ENCODE results near the gene BAIAP3.

The BAIAP3 gene

GRCh38 chr16:1333854-1334700, 632 bp downstream of the BAIAP3 start:
- DNase-seq, result peak; percentile 52

DNA sequence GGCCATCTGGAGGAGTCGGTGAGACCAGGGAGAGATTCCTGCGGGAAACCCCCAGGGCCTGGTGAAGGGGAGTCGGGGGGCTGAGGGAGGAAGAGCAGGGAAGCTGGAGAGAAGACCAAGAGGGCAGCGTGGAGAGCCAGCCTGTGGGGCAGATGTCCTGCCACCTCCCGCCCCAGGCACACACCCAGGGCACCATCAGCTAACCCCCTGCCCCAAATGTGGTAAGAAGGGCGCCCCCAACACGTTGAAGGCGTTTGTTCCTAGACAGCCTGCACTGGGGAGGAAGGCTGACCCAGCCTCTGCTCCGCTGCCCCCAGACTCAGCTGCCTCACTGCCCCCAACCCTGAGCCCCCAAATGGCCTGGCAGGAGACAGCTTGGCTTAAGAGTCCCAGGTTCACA, 1.3 kb downstream of the BAIAP3 start:
- DNase-seq, result no peak

GRCh38 chr16:1335211-1335971, 1.9 kb downstream of the BAIAP3 start:
- DNase-seq, result peak; percentile 65

DNA sequence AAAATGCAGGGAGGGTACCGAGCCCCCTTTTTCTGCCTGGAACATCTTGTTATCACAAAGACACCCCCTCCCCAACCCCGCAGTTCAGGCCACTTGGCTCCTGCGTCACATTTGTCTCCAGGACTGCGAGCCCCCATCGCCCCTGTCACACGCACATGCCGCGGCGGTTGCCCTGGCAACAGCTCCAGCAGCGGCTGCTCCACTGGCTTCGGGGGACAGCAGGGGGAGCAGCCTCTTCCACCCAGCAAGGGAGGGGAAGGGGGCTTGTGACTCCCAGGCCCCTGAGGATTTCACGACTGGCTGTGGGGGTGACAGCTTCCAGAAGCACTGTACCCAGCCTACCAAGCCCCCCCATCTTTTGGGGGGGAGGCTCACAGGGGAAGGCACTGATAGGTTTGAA, 2.6 kb downstream of the BAIAP3 start:
- DNase-seq, result peak; percentile 56

DNA sequence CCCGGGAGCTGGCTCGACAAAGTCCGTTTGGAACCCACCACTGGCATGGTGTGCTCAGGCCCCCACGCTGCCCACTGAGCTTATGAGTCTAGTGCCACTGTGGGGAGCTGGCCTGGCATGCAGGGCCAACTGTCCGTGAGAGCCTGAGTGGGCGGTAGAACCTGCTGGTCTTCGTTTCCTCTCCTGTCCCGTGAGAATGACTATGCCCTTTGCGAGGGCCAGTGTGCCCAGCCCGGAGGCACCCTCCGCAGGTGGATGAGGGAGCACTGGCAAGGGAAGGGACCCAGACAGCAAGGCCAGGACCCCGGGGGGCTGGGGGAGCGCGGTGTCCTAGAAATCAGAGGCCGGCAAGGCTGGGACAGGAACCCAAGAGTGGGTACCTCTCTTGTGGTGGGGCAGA, 3.2 kb downstream of the BAIAP3 start:
- DNase-seq, result no peak

- peak; percentile 67 for DNase-seq
Measured at GRCh38 chr16:1337486-1337885, 4.0 kb downstream of the BAIAP3 start.

GRCh38 chr16:1338119-1338730, 4.8 kb downstream of the BAIAP3 start:
- DNase-seq, result peak; percentile 38

- DNase-seq, result peak; percentile 19
Measured at GRCh38 chr16:1338855-1339675, 5.6 kb downstream of the BAIAP3 start.

- DNase-seq, result no peak
Measured at GRCh38 chr16:1340730-1341494, 7.5 kb downstream of the BAIAP3 start.

GRCh38 chr16:1341495-1342420, 8.3 kb downstream of the BAIAP3 start:
- DNase-seq, result peak; percentile 47

GRCh38 chr16:1342526-1343427, 9.3 kb downstream of the BAIAP3 start:
- DNase-seq, result peak; percentile 99

GRCh38 chr16:1343428-1344242, 10.2 kb downstream of the BAIAP3 start:
- peak; percentile 61 for DNase-seq

GRCh38 chr16:1344499-1344898, 11.1 kb downstream of the BAIAP3 start:
- no peak for DNase-seq

- DNase-seq, result no peak
Measured at GRCh38 chr16:1345087-1345486, 11.6 kb downstream of the BAIAP3 start.

- no peak for DNase-seq
Measured at GRCh38 chr16:1345651-1346421, 12.4 kb downstream of the BAIAP3 start.

- peak; percentile 49 for DNase-seq
Measured at GRCh38 chr16:1346422-1347285, 13.2 kb downstream of the BAIAP3 start.

DNA sequence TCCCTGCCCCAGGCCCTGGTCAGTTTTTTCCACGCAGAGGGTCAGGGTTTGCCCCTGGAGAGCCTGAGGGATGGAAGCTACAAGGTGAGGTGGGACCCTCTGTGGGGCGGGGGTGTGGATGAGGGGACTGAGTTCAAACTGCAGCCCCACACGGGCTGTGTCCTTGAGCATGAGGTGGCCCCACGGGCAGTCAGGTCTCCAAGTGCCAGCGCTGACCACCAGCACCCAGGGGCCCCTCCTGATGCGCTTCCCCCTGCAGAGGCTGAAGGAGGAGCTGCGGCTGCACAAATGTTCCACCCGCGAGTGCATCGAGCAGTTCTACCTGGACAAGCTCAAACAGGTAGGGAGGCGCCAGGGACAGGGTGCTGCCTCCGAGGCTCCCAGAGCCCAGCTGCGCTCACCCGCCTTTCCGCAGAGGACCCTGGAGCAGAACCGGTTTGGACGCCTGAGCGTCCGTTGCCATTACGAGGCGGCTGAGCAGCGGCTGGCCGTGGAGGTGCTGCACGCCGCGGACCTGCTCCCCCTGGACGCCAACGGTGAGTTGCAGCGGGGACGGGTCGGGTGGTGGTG, 13.9 kb downstream of the BAIAP3 start:
- DNase-seq, result no peak

Data from NCI-H69 (cell line).